Body of pancreas (tissue), 4 donors: ENCODE results near the gene OPRL1. TPM values are rescaled to one million over a fixed set of nuclear protein-coding genes. Genes with fewer than 3 reads are reported as not detected.

Source experiments
- ATAC-seq: fragments of 150-250 bp; one replicate; pipeline ENCODE4 v1.9.1; 2016
- DNase-seq, 4 donors: peaks; one replicate each; pipeline ENCODE4 v3.0.0-alpha.2; 2019
- H3K27ac ChIP-seq, 4 donors: fragments of 200-600 bp; sonication (generic); 1 replicate in 3 of 4; 2 replicates in 1 of 4; pipeline versions ENCODE4 v1.5.1 to v1.6.1; 2016 to 2019; ENCODE audit warnings: mild to moderate bottlenecking in 1 of 4, mixed read lengths in 1 of 4, moderate library complexity in 1 of 4
- H3K27me3 ChIP-seq, 2 donors: fragments of 200-600 bp; sonication (generic); one replicate each; pipeline ENCODE4 v1.6.0; 2016; ENCODE audit warnings: mild to moderate bottlenecking in 1 of 2
- H3K36me3 ChIP-seq, 2 donors: fragments of 200-600 bp; sonication (generic); replicated peaks in 1 of 2; 2 replicates each; pipeline ENCODE4 v1.5.1; 2016; ENCODE audit warnings: low read depth in 2 of 2; ENCODE audit not compliant: insufficient read depth in 1 of 2
- H3K4me1 ChIP-seq: fragments of 200-600 bp; sonication (generic); one replicate; pipeline ENCODE4 v1.6.0; 2016
- H3K4me3 ChIP-seq, 2 donors: fragments of 200-600 bp; sonication (generic); 1 replicate in 1 of 2; 2 replicates in 1 of 2; pipeline ENCODE4 v1.5.1; 2016 to 2019
- H3K9me3 ChIP-seq, 3 donors: fragments of 200-600 bp; sonication (generic); 1 replicate in 2 of 3; 2 replicates in 1 of 3; pipeline ENCODE4 v1.5.1; 2016
- CTCF ChIP-seq, 7 experiments: fragments of 450-650 bp in 4 of 7; fragments of 200-600 bp in 3 of 7; sonication (generic) in 3 of 7; IDR thresholded peaks; one replicate each; pipeline ENCODE4 v1.5.1; 2016 to 2019; ENCODE audit warnings: antibody characterized with exemption in 7 of 7
- POLR2A ChIP-seq, 3 donors: fragments of 450-650 bp; IDR thresholded peaks; one replicate each; pipeline ENCODE4 v1.6.1; 2016; ENCODE audit warnings: antibody characterized with exemption in 3 of 3, mild to moderate bottlenecking in 2 of 3
- WGBS, 2 donors: methylation state at CpG; one replicate each; pipeline ENCODE4 v1.1.5; 2017; 5-methylcytosine and 5-hydroxymethylcytosine counted together
- intact Hi-C: fragments of 100-400 bp; cut with DNase I; formaldehyde crosslinking; loops from one replicate; pipeline ENCODE4 v1.15.1; 2023
- total RNA-seq, 2 donors: library from RNA; depleted of rRNA; stranded (reverse); fragments of >200 nt; gene quantifications; one replicate each; pipeline ENCODE4 v1.1.0, GENCODE V29; 2016

Gene OPRL1
- total RNA-seq, 2 donors from 2014 or later = 1.0 to 2.6 TPM

- 76 to 91% methylated on average over 6 of the region's 6 CpGs for WGBS, 2 donors
- Histone ChIP-seq H3K27me3 (peaks cover 0 to 9% of the 10 kb centered on the region in 2 donors), H3K4me1 (peaks cover 37% of the 10 kb centered on the region), H3K27ac (no peak overlapping the region), H3K36me3 (no peaks in the 10 kb centered on the region), H3K9me3 (no peaks in the 10 kb centered on the region), H3K4me3 (no peak overlapping the region)
- TF ChIP-seq POLR2A (IDR thresholded peaks at IDR 0.05) = no peak
- ATAC-seq (no peak), DNase-seq (no peak)
- intact Hi-C loops = no loop called here
Observed at GRCh38 chr20:64081624-64081964, 1.7 kb downstream of the OPRL1 start.

DNA sequence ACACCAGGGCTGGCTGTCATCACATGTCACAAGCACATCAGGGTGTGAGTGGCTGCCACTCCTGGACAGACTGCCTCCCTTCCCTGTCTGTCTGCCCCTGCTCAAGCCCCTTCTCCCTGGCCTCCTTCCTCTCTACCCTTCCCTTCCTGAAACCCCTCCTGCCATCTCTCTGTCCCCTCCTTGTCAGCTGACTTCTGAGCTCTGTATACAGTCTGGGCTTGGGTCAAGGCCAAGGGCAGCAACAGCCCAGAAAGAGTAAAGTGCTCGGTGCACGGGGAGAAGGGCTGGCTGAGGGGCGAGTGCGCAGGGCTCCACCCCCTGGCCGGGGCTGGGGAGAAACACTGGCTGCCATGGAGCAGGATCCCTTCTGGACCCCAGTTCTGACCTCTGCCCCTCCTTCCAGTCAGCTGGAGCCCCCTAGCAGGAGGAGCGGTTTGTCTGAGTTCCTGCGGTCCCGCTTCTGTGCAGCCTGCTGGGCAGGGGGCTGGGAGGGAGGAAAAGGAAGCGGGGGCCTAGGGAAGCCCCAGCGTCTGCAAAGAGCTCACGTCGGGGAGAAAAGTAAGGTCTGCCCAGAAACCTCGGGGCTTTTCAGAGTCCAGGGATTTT lies 2.3 kb downstream of the OPRL1 start:
- peaks cover 37% of the 10 kb centered on the region for H3K4me1 ChIP-seq
- H3K27ac ChIP-seq = no peak overlapping the region
- WGBS, 2 donors = 38 to 45% methylated on average over 12 to 13 of the region's 13 CpGs
- H3K4me3 ChIP-seq = no peak overlapping the region
- H3K27me3 ChIP-seq = peaks cover 0 to 9% of the 10 kb centered on the region in 2 donors
- no peaks in the 10 kb centered on the region for H3K36me3 ChIP-seq
- no peak for TF ChIP-seq CTCF (IDR thresholded peaks at IDR 0.05)
- no peak for TF ChIP-seq POLR2A (IDR thresholded peaks at IDR 0.05)
- intact Hi-C loops = no loop called here
- H3K9me3 ChIP-seq = no peaks in the 10 kb centered on the region
- no peak for DNase-seq
- no peak for ATAC-seq

- H3K9me3 ChIP-seq = no peaks in the 10 kb centered on the region
- intact Hi-C loops = no loop called here
- H3K27me3 ChIP-seq = peaks cover 0 to 9% of the 10 kb centered on the region in 2 donors
- DNase-seq (no peak), ATAC-seq (no peak)
- no peaks in the 10 kb centered on the region for H3K36me3 ChIP-seq
- TF ChIP-seq POLR2A (IDR thresholded peaks at IDR 0.05) (no peak), CTCF (IDR thresholded peaks at IDR 0.05) (no peak)
- no peak overlapping the region for H3K27ac ChIP-seq
- H3K4me3 ChIP-seq = no peak overlapping the region
- H3K4me1 ChIP-seq = peaks cover 37% of the 10 kb centered on the region
- WGBS, 2 donors = 20 to 28% methylated on average over 8 to 13 of the region's 13 CpGs
Observed at GRCh38 chr20:64082820-64083377, 3.0 kb downstream of the OPRL1 start.

DNA sequence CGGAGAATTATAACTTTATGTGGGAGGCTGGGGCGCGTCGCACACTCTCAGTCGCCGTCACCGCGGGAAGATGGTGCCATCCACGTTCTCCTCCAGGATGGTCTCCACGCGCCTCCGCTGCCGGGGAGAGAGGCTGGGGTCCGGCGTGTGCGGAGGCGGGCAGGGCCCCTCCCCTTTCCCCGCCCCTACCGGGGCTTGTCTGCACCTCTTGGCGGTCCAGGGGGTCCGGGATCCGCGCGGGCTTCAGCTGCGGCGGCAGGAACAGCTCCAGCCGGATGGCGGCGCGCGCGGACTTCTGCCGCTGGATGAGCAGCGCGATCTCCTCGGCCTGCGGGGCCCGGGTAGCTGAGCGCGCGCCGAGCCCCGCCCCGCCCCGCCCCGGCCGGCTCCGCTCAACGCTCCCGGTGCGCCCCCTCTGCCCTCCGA lies 3.5 kb downstream of the OPRL1 start:
- Histone ChIP-seq H3K4me3 (peak overlapping the region; percentile 31 to 56), H3K4me1 (peaks cover 32% of the 10 kb centered on the region), H3K27ac (no peak overlapping the region), H3K27me3 (peaks cover 0 to 9% of the 10 kb centered on the region in 2 donors), H3K9me3 (no peaks in the 10 kb centered on the region), H3K36me3 (no peaks in the 10 kb centered on the region)
- DNase-seq = peak; percentile 67 to 79 (median 74)
- intact Hi-C loops = no loop called here
- ATAC-seq = peak; percentile 56
- no peak for TF ChIP-seq POLR2A (IDR thresholded peaks at IDR 0.05)
- peak; percentile 34 to 64 (median 49) for TF ChIP-seq CTCF (IDR thresholded peaks at IDR 0.05)
- WGBS, 2 donors = 1 to 40% methylated on average over 1 to 41 of the region's 52 CpGs

DNA sequence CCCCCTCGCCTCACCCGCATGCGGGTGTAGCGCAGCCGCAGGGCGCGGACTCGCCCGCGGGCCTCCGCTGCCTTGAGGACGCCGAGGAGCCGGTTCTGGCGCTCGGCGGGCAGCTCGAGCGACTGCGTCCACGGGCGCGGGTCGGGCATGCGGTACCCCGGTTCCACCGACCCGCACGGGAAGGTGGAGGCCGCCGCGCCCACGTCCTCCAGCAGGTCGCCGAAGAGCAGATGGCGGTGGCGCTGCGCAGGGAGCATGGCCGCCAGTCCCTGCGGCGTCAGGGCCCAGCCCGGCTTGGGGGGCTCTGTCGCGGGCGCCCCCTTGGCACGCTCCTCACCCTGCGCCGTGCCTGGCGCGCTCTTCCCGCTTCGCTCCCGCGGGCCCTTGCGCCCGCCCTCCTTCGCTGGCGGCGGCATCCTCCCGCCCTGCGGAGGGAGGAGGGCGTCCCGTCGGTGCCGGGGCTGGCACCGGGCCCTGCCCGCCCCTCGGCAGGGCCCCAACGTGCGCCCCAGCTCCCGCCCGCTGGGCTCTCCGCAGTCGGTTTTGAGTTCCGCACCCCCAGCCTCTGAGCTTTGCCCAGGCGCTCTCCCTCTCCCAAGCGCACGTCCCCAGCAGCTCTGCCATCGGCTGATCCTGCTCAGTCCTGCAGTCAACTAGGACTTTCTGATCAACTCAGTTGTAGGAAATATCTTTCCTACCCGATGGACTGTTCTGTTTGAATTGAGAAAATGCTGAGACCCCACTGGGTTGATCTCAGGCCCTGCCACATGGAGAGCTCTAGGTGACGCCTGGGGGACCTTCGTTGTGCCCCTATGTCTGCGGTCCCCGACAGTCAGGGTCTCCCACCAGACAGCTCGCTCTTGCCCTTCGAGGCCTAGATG lies 4.2 kb downstream of the OPRL1 start, which contains the start of gene LKAAEAR1:
Gene LKAAEAR1 (minus strand): TSS at position 595 of the 881 bp plus-strand sequence. CDS start 179 bp downstream, at position 416.
- DNase-seq (no peak), ATAC-seq (no peak)
- WGBS, 2 donors = 5 to 15% methylated on average over 4 to 78 of the region's 86 CpGs
- Histone ChIP-seq H3K36me3 (no peaks in the 10 kb centered on the region), H3K9me3 (no peaks in the 10 kb centered on the region), H3K4me1 (peaks cover 26% of the 10 kb centered on the region), H3K4me3 (peak within 1 kb of the TSS; percentile 31 to 56), H3K27ac (no peak within 1 kb of the TSS), H3K27me3 (peaks cover 0 to 9% of the 10 kb centered on the region in 2 donors)
- TF ChIP-seq CTCF (IDR thresholded peaks at IDR 0.05) (no peak), POLR2A (IDR thresholded peaks at IDR 0.05) (no peak)
- intact Hi-C loops = no loop called here
